Bronchial epithelial cell (primary cell): ENCODE results near the gene ATG2A. TPM values are rescaled to one million over a fixed set of nuclear protein-coding genes. Genes with fewer than 3 reads are reported as not detected.

Experiments
- DNase-seq: peaks from one replicate; pipeline ENCODE4 v3.0.0-alpha.2; 2010; ENCODE audit warnings: low read depth
- FAIRE-seq: peaks from 2 replicates; lab custom pipeline; 2011; peaks lifted over from hg19 to GRCh38; lab: Jason Lieb, UNC
- H3K27me3 ChIP-seq: 2 replicates; pipeline ENCODE4 v1.5.1; 2011; ENCODE audit warnings: low read length; ENCODE audit not compliant: control insufficient read depth, insufficient read depth
- H3K36me3 ChIP-seq: 2 replicates; pipeline ENCODE4 v1.5.1; 2011; ENCODE audit warnings: low read length; ENCODE audit not compliant: control insufficient read depth, insufficient read depth
- H3K4me3 ChIP-seq: 2 replicates; pipeline ENCODE4 v1.5.1; 2011; ENCODE audit warnings: mild to moderate bottlenecking, low read depth, low read length, control low read depth
- total RNA-seq: library from RNA; depleted of rRNA; stranded (reverse); fragments of >200 nt; gene quantifications from 2 replicates; pipeline ENCODE4 v1.2.1, GENCODE V29; 2014
- TF ChIP-seq, protein P1 (sequence below): IDR thresholded peaks from 2 replicates; pipeline ENCODE4 v1.5.1; 2011; ENCODE audit warnings: mild to moderate bottlenecking, moderate library complexity, low read length, control low read depth, inconsistent platforms; ENCODE audit not compliant: insufficient read depth, severe bottlenecking

The ATG2A gene
- total RNA-seq, 1 donor from 2014 or later = 6.1 TPM

- no peaks in the 10 kb centered on the region for H3K27me3 ChIP-seq
- H3K36me3 ChIP-seq = no peaks in the 10 kb centered on the region
- DNase-seq (no peak), FAIRE-seq (no peak)
- H3K4me3 ChIP-seq = no peak overlapping the region
- TF ChIP-seq, protein P1, sequence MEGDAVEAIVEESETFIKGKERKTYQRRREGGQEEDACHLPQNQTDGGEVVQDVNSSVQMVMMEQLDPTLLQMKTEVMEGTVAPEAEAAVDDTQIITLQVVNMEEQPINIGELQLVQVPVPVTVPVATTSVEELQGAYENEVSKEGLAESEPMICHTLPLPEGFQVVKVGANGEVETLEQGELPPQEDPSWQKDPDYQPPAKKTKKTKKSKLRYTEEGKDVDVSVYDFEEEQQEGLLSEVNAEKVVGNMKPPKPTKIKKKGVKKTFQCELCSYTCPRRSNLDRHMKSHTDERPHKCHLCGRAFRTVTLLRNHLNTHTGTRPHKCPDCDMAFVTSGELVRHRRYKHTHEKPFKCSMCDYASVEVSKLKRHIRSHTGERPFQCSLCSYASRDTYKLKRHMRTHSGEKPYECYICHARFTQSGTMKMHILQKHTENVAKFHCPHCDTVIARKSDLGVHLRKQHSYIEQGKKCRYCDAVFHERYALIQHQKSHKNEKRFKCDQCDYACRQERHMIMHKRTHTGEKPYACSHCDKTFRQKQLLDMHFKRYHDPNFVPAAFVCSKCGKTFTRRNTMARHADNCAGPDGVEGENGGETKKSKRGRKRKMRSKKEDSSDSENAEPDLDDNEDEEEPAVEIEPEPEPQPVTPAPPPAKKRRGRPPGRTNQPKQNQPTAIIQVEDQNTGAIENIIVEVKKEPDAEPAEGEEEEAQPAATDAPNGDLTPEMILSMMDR = no peak
Observed at GRCh38 chr11:64882243-64882642, 34.8 kb downstream of the ATG2A start.

- H3K27me3 ChIP-seq = no peaks in the 10 kb centered on the region
- no peaks in the 10 kb centered on the region for H3K36me3 ChIP-seq
- FAIRE-seq (peak; percentile 43), DNase-seq (peak; percentile 87)
- TF ChIP-seq, protein P1 = no peak
- H3K4me3 ChIP-seq = no peak overlapping the region
Observed at GRCh38 chr11:64881476-64881875, 35.5 kb downstream of the ATG2A start.

DNA sequence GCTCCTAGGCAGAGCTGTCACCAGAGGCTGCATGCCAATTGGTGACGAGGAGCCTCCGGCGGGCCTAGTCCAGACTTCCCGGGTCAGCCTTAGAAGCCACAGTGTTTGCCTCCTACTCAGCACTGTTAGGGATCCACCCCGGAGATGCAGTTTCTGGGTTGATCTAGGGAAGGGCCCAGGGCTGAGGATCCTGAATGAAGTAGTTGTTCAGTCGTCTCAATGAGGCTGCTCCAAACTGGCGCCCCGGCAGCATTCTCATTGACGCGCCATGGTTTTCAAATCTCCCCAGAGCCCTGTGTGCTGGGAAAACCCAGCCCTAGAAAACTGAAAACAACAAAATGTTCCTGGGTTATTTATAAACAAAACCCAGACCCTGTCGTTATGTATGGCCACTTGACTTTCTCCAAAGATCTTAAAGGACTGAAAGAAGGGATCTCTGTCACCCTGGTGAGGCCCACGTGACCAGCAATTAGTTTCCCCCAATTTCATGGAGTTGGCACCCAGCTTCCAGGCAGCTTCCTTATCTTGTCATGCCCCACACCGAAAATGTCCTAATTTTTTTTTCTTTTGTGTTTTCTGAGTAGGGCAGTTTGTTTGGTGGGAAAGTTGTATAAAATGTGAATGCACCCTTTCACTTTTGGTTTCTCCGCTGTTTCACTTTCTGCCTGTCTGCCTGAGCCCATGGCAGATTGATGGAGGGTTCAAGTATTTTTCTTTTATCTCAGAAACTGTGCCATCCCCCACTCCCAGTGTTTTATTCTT is 36.6 kb downstream of the ATG2A start:
- Histone ChIP-seq H3K36me3 (no peaks in the 10 kb centered on the region), H3K27me3 (no peaks in the 10 kb centered on the region), H3K4me3 (no peak overlapping the region)
- FAIRE-seq (no peak), DNase-seq (no peak)
- TF ChIP-seq, protein P1 = no peak

GRCh38 chr11:64879244-64879900 is 37.6 kb downstream of the ATG2A start:
- Histone ChIP-seq H3K27me3 (no peaks in the 10 kb centered on the region), H3K36me3 (peaks cover 2% of the 10 kb centered on the region), H3K4me3 (peak overlapping the region; percentile 69)
- DNase-seq = no peak
- FAIRE-seq = no peak
- TF ChIP-seq, protein P1 = no peak

GRCh38 chr11:64878494-64879243 is 38.3 kb downstream of the ATG2A start, which contains the start of gene EHD1:
Gene EHD1 (minus strand): TSS chr11:64878621. CDS start chr11:64878464, 157 bp downstream.
- DNase-seq (peak; percentile 83), FAIRE-seq (no peak)
- peaks cover 3% of the 10 kb centered on the region for H3K36me3 ChIP-seq
- TF ChIP-seq, protein P1 = peak; percentile 80
- no peaks in the 10 kb centered on the region for H3K27me3 ChIP-seq
- H3K4me3 ChIP-seq = peak within 1 kb of the TSS; percentile 69
